Stimulated activated CD8-positive, alpha-beta memory T cell treated with anti-CD3 and anti-CD28 coated beads, Interleukin-12 subunit alpha, Interleukin-12 subunit beta, amount 100 ng/mL, for 24 hours (primary cell): ENCODE measurements around the gene FOXM1.
A peak's percentile ranks its signal among the peaks of the same experiment; 100 is the strongest.

Experiments
- DNase-seq: peaks from one replicate; pipeline ENCODE4 v3.0.0-alpha.2; 2020; ENCODE audit errors: extremely low read depth

FOXM1 gene

GRCh38 chr12:2877047-2877952, at the start of gene FOXM1, which contains the start of gene RHNO1:
Gene FOXM1 (minus strand): TSS chr12:2877174. CDS start chr12:2874478, 2,696 bp downstream.
Gene RHNO1 (plus strand): TSS chr12:2877223. CDS start chr12:2885367, 8,144 bp downstream.
- peak; percentile 69 for DNase-seq

GRCh38 chr12:2925322-2925995, 48.5 kb upstream of the FOXM1 start:
- no peak for DNase-seq

GRCh38 chr12:2924019-2924418, 47.0 kb upstream of the FOXM1 start:
- DNase-seq, result no peak

DNA sequence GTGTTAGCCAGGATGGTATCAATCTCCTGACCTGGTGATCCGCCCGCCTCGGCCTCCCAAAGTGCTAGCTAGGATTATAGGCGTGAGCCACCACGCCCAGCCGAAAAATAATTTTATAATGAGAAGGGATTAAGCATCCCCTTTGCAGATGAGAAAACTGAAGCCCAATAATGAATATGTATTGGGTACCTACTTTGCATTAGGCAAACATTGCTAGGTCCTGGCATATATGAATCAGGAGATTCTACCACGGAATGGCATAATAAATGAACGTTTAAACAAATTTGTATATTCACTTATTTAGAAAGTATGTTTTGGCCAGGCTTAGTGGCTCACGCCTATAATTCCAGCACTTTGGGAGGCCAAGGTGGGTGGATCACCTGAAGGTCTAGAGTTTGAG, 46.1 kb upstream of the FOXM1 start:
- DNase-seq, result no peak

GRCh38 chr12:2922329-2922728, 45.4 kb upstream of the FOXM1 start:
- no peak for DNase-seq

DNA sequence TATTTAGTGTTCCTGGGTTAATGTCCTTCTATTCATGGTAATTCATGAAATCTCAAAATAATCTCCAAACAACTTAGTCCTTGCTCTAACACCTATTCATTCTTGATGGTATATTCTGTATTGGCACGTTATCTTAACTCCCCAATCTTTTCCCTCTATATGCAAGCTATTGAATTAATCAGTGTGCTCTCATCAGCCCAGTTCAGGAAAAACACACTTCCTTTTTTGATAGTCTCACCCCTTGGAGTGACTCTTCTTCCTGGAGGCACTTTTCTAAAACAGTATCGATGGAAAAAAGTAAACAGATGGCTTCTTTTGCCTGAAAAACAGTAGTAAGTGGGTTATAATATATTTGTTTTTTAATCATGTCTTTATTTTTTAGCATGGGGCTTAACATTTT, 42.3 kb upstream of the FOXM1 start:
- DNase-seq, result no peak

GRCh38 chr12:2912216-2912575, 35.2 kb upstream of the FOXM1 start:
- DNase-seq, result no peak

GRCh38 chr12:2904260-2904659, 27.3 kb upstream of the FOXM1 start:
- no peak for DNase-seq

- no peak for DNase-seq
Measured at GRCh38 chr12:2902272-2902880, 25.4 kb upstream of the FOXM1 start.

DNA sequence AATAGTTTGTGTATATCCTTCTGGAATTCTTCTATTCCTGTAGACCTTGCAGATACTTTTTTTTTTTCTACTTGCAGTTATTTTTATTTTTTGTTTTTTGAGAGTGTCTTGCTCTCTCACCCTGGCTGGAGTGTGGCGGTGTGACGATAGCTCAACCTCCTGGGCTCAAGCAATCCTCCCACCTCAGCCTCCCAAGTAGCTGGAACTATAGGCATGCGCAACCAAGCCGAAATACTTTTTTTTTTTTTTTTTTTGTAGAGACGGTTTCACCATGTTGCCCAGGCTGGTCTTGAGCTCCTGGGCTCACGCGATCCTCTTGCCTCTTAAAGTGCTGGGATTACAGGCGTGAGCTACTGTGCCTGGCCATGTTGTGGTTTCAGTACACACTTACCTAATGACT, 23.7 kb upstream of the FOXM1 start:
- DNase-seq, result no peak

DNA sequence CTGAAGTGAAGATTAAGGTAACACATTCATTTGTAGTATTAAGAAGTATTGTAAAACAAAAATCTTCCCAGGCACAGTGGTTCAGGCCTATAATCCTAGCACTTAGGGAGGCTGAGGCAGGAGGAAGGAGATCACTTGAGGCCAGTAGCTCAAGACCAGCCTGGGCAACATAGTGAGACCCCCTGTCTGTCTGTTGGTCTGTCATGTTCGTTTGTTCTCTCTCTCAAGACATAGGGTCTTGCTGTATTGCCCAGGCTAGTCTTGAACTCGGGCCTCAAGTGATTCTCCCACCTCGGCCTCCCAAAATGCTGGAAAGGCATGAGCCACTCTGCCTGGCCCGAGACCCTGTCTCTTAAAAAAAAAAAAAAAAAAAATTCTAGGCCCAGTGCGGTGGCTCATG, 20.4 kb upstream of the FOXM1 start:
- no peak for DNase-seq

DNA sequence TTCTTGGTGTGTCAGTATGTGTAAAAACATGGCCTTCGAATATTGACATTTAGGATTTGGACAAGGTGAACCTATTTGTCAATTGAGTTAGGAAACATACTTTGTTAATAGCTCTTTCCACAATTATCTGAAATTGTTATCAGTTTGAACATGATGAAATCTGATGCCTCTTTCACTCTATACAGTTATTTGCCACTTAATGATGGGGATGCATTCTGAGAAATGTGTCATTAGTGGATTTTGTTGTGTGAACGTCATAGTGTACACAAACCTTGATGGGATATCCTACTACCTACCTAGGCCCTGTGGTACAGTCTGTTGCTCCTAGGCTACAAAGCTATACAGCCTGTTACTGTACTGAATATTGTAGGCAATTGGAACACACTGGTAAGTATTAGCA, 18.5 kb upstream of the FOXM1 start:
- DNase-seq, result no peak

DNA sequence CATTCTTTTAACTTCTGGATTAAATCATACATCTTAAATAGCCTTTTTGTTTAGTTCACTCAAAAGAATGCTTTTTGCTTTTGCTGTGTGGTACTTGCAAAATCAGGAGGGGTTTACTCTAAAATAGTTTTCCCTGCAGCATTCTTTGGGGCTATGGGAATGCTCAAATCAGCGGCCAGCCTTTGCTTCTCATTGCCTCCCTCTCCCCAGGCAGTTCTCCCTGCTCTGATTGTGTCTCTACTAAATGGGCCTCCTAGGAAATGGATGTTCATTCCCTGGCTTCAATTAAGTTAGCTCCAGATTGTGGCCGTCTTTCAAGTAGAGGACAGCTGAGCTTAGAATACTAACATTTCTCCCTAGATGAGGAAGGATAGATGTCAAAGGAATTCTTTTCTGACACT, 18.1 kb upstream of the FOXM1 start:
- DNase-seq, result no peak

GRCh38 chr12:2893007-2893406, 16.0 kb upstream of the FOXM1 start:
- no peak for DNase-seq

DNA sequence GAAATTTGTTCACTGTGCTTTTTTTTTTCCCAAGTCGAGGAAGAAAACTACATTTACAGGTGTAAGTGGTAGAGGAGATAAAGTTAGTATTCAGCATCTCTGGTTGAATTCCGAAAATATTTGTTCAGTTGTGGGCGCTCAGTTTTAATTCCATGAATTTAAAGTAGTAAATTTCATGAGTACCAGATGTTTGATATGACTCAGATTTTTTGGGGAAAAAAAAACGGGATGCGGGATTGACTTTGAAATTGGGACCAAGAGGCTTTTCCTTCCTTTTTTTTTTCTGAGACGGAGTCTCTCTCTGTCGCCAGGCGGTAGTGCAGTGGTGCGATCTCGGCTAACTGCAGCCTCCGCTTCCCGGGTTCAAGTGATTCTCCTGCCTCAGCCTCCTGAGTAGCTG, 15.3 kb upstream of the FOXM1 start:
- no peak for DNase-seq

GRCh38 chr12:2891240-2892053, 14.5 kb upstream of the FOXM1 start:
- no peak for DNase-seq

GRCh38 chr12:2890388-2891239, 13.6 kb upstream of the FOXM1 start, which contains the start of gene TULP3:
Gene TULP3 (plus strand): TSS chr12:2890891. CDS start chr12:2890948, 57 bp downstream.
- DNase-seq, result peak; percentile 96

DNA sequence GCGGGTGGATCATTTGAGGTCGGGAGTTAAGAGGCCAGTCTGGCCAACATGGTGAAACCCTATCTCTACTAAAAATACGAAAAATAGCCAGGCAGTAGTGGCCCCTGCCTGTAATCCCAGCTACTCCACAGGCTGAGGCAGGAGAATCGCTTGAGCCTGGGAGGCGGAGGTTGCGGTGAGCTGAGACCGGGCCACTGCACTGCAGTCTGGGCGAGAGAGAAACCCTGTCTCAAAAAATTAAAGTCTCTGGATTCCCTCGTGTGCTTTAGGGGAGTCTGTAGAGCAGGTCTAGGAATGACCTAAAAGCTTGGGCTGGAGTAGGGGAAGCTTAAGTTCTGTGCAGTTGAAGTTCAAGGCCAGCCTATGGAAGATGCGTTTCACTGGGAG, 13.0 kb upstream of the FOXM1 start:
- no peak for DNase-seq

GRCh38 chr12:2886768-2887450, 9.9 kb upstream of the FOXM1 start:
- no peak for DNase-seq

DNA sequence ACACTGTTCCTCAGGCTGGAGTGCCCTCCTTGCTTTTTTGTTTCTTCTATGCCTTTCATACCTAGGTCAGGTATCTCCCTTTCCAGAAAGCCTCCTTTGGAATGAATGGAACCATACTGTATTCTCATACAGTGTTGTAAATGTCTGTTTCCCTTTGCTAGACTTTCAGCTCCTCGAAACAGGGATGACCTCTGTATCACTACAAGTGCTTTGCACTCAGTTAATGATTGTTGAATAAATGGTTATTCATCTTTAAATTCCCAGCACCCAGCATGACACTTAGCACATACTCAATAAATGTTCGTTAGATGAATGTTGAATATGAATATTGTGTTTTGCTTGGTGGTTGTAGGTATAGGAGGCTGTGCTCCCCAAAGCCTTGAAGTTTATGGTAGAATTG, 7.8 kb upstream of the FOXM1 start:
- DNase-seq, result no peak
